ENCODE data around the gene CYB561.

The CYB561 gene

GRCh38 chr17:63407741-63408330, 38.3 kb downstream of the CYB561 start:
- DNase-seq (ENCODE audit: low read depth): no peak

GRCh38 chr17:63406689-63407330, 39.3 kb downstream of the CYB561 start:
- peak; percentile 51 for DNase-seq (ENCODE audit: low read depth)

GRCh38 chr17:63405741-63406261, 40.3 kb downstream of the CYB561 start:
- no peak for DNase-seq (ENCODE audit: low read depth)

- DNase-seq (ENCODE audit: low read depth): no peak
Observed at GRCh38 chr17:63405020-63405419, 41.1 kb downstream of the CYB561 start.

GRCh38 chr17:63402431-63403212, 43.5 kb downstream of the CYB561 start:
- DNase-seq (ENCODE audit: low read depth): no peak

GRCh38 chr17:63399856-63400255, 46.2 kb downstream of the CYB561 start:
- DNase-seq (ENCODE audit: low read depth): no peak

- no peak for DNase-seq (ENCODE audit: low read depth)
Observed at GRCh38 chr17:63399316-63399715, 46.8 kb downstream of the CYB561 start.

- DNase-seq (ENCODE audit: low read depth): no peak
Observed at GRCh38 chr17:63398680-63399079, 47.4 kb downstream of the CYB561 start.

GRCh38 chr17:63395075-63395805, 50.9 kb downstream of the CYB561 start:
- DNase-seq (ENCODE audit: low read depth): no peak

GRCh38 chr17:63390090-63390489, 56.0 kb downstream of the CYB561 start:
- DNase-seq (ENCODE audit: low read depth): no peak

- DNase-seq (ENCODE audit: low read depth): no peak
Observed at GRCh38 chr17:63387656-63388340, 58.3 kb downstream of the CYB561 start.

- no peak for DNase-seq (ENCODE audit: low read depth)
Observed at GRCh38 chr17:63382826-63383225, 63.3 kb downstream of the CYB561 start.
